Mesenchymal stem cell (in vitro differentiated cells and primary cell): Measurements from ENCODE around the gene PRR23B. TPM values are rescaled to one million over a fixed set of nuclear protein-coding genes. Genes with fewer than 3 reads are reported as not detected.

Source experiments
- DNase-seq: peaks from one replicate; pipeline ENCODE4 v3.0.0-alpha.2; 2013
- H2AFZ ChIP-seq: one replicate; pipeline ENCODE4 v1.6.1; 2013; ENCODE audit warnings: low read depth, mild to moderate bottlenecking, control low read depth, inconsistent platforms, low read length, moderate library complexity
- H2AK5ac ChIP-seq: 2 replicates; pipeline ENCODE4 v1.6.1; 2013; ENCODE audit warnings: low read length, moderate library complexity, mild to moderate bottlenecking, inconsistent platforms; ENCODE audit not compliant: severe bottlenecking
- H2BK120ac ChIP-seq: one replicate; pipeline ENCODE4 v1.6.1; 2013; ENCODE audit warnings: low read depth, mild to moderate bottlenecking, inconsistent platforms, low read length, moderate library complexity
- H2BK12ac ChIP-seq, 2 experiments: one replicate each; pipeline ENCODE4 v1.6.1; 2013; ENCODE audit warnings: inconsistent platforms in 2 of 2, low read length in 2 of 2, mild to moderate bottlenecking in 2 of 2, moderate library complexity in 2 of 2, control low read depth in 1 of 2
- H2BK15ac ChIP-seq: one replicate; pipeline ENCODE4 v1.6.1; 2013; ENCODE audit warnings: mild to moderate bottlenecking, low read depth, inconsistent platforms; ENCODE audit not compliant: poor library complexity, severe bottlenecking
- H2BK5ac ChIP-seq: 2 replicates; pipeline ENCODE4 v1.6.1; 2013; ENCODE audit warnings: low read depth, mild to moderate bottlenecking, low read length, control low read depth, inconsistent platforms; ENCODE audit not compliant: poor library complexity, severe bottlenecking
- H3K14ac ChIP-seq, 2 experiments: one replicate each; pipeline ENCODE4 v1.6.1; 2013; ENCODE audit warnings: inconsistent platforms in 2 of 2, low read length in 2 of 2, control low read depth in 1 of 2, mild to moderate bottlenecking in 1 of 2, moderate library complexity in 1 of 2
- H3K18ac ChIP-seq, 2 experiments: one replicate each; pipeline ENCODE4 v1.6.1; 2013; ENCODE audit warnings: inconsistent platforms in 2 of 2, low read length in 2 of 2, control low read depth in 1 of 2, low read depth in 1 of 2, mild to moderate bottlenecking in 1 of 2
- H3K23ac ChIP-seq, 2 experiments: one replicate each; pipeline ENCODE4 v1.6.1; 2013; ENCODE audit warnings: inconsistent platforms in 2 of 2, low read length in 2 of 2, mild to moderate bottlenecking in 2 of 2, moderate library complexity in 2 of 2, control low read depth in 1 of 2
- H3K27ac ChIP-seq: 2 replicates; pipeline ENCODE4 v1.5.1; 2013; ENCODE audit warnings: mild to moderate bottlenecking, moderate library complexity, low read length, control low read depth, inconsistent platforms; ENCODE audit not compliant: poor library complexity, severe bottlenecking
- H3K27me3 ChIP-seq, 2 experiments: 2 replicates each; pipeline versions ENCODE4 v1.6.1 to v1.7.0; 2013; ENCODE audit warnings: low read length in 2 of 2, mild to moderate bottlenecking in 2 of 2, moderate library complexity in 2 of 2, control low read depth in 1 of 2, inconsistent platforms in 1 of 2; ENCODE audit not compliant: control insufficient read depth in 1 of 2, insufficient read depth in 1 of 2
- H3K36me3 ChIP-seq, 2 experiments: 2 replicates each; pipeline versions ENCODE4 v1.6.1 to v1.7.0; 2013; ENCODE audit warnings: low read length in 2 of 2, control low read depth in 1 of 2, inconsistent platforms in 1 of 2, low read depth in 1 of 2, mild to moderate bottlenecking in 1 of 2; ENCODE audit not compliant: insufficient read depth in 2 of 2, control insufficient read depth in 1 of 2
- H3K4ac ChIP-seq, 2 experiments: one replicate each; pipeline ENCODE4 v1.6.1; 2013; ENCODE audit warnings: inconsistent platforms in 2 of 2, low read length in 2 of 2, mild to moderate bottlenecking in 2 of 2, moderate library complexity in 2 of 2, control low read depth in 1 of 2, low read depth in 1 of 2
- H3K4me1 ChIP-seq: 2 replicates; pipeline ENCODE4 v1.6.1; 2013; ENCODE audit warnings: low read depth, low read length, control low read depth; ENCODE audit not compliant: control insufficient read depth, insufficient read depth
- H3K4me2 ChIP-seq: 2 replicates; pipeline ENCODE4 v1.6.1; 2013; ENCODE audit warnings: low read length, mild to moderate bottlenecking, inconsistent platforms; ENCODE audit not compliant: poor library complexity, severe bottlenecking
- H3K4me3 ChIP-seq, 2 experiments: 2 replicates each; pipeline versions ENCODE4 v1.5.1 to v1.7.0; 2013; ENCODE audit warnings: low read length in 2 of 2, mild to moderate bottlenecking in 2 of 2, control low read depth in 1 of 2, low read depth in 1 of 2; ENCODE audit not compliant: insufficient read depth in 1 of 2
- H3K79me1 ChIP-seq: replicated peaks from 2 replicates; pipeline ENCODE4 v1.6.1; 2013; ENCODE audit warnings: mild to moderate bottlenecking, control low read depth, low read length, inconsistent platforms; ENCODE audit not compliant: poor library complexity, severe bottlenecking
- H3K9ac ChIP-seq: 2 replicates; pipeline ENCODE4 v1.7.0; 2013; ENCODE audit warnings: mild to moderate bottlenecking, low read length, moderate library complexity
- H3K9me3 ChIP-seq: 2 replicates; pipeline ENCODE4 v1.7.0; 2013; ENCODE audit warnings: mild to moderate bottlenecking, low read length; ENCODE audit not compliant: control insufficient read depth
- H4K8ac ChIP-seq: one replicate; pipeline ENCODE4 v1.6.1; 2013; ENCODE audit warnings: inconsistent platforms, mild to moderate bottlenecking, low read length, moderate library complexity
- H4K91ac ChIP-seq: one replicate; pipeline ENCODE4 v1.6.1; 2013; ENCODE audit warnings: mild to moderate bottlenecking, low read length, inconsistent platforms
- WGBS: methylation state at CpG from one replicate; pipeline ENCODE4 v1.1.7; 2013; ENCODE audit warnings: mixed read lengths; 5-methylcytosine and 5-hydroxymethylcytosine counted together
- polyA plus RNA-seq, 2 experiments: library from polyadenylated mRNA; stranded (reverse); fragments of 200-250 nt; gene quantifications; one replicate each; pipeline ENCODE4 v1.2.3, GENCODE V29; 2013

Gene PRR23B
- not detected for polyA plus RNA-seq (2013, experiment 1 of 2)
- polyA plus RNA-seq (2013, experiment 2 of 2): not detected

DNA sequence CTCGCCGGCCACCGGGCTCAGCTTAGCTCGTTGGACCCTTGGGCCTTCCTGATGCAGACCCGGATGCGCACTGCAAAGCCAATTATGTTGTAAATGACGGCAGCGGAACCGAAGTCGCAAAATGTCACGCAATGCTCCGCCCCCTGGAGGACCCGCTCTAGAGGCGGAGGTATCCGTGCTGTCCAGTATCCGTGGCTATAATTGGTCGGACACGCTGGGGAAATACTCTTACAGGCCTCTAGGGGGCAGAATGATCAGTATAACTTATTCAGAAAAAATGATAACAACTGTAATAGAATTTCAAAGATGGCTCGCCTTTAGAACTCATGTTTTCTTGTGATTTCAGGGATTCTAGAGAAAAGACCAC is at the start of gene PRR23B:
PRR23B (minus strand) TSS at position 59 of the 367 bp plus-strand sequence. CDS start 265 bp downstream, outside the sequence.
- Histone ChIP-seq H3K36me3 (no peaks in the 10 kb centered on the region), H3K9ac (no peak within 1 kb of the TSS), H3K4me3 (no peak within 1 kb of the TSS), H2AK5ac (no peak within 1 kb of the TSS), H3K27me3 (no peaks in the 10 kb centered on the region), H3K14ac (no peak within 1 kb of the TSS), H2BK120ac (no peak within 1 kb of the TSS), H3K4ac (no peak within 1 kb of the TSS), H3K4me1 (no peaks in the 10 kb centered on the region), H2BK15ac (no peak within 1 kb of the TSS), H3K23ac (no peak within 1 kb of the TSS), H3K79me1 (no peaks in the 10 kb centered on the region), H2BK5ac (no peak within 1 kb of the TSS), H2AFZ (no peak within 1 kb of the TSS), H4K8ac (no peak within 1 kb of the TSS), H3K27ac (no peak within 1 kb of the TSS), H4K91ac (no peak within 1 kb of the TSS), H3K4me2 (no peak within 1 kb of the TSS), H3K18ac (no peak within 1 kb of the TSS), H2BK12ac (no peak within 1 kb of the TSS), H3K9me3 (no peaks in the 10 kb centered on the region)
- no peak for DNase-seq
- WGBS: 93% methylated on average over 17 of the region's 19 CpGs

DNA sequence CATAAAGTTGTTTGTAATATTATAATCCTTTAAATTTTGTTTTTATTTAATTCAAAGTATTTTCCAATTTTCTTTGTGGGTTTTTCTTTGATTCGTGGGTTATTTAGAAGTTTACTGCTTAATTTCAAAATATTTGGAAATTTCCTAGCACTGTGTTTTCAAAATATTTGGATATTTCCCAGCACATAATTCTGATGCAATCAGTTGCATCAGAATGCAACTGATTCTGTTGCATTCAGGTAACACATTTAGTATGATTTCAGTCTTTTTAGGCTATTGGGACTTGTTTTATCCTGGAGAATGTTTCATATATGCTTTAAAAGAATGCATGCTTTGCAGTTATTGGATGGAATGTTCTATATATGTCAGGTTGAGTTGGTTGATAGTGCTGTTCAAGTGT is 42.2 kb upstream of the PRR23B start:
- no peaks in the 10 kb centered on the region for H3K79me1 ChIP-seq
- H3K36me3 ChIP-seq: no peaks in the 10 kb centered on the region
- no peak overlapping the region for H2BK120ac ChIP-seq
- no peaks in the 10 kb centered on the region for H3K9me3 ChIP-seq
- WGBS: no CpG with 5 or more reads among the region's 1 CpG
- H3K27me3 ChIP-seq: peaks cover 0 to 3% of the 10 kb centered on the region in 2 experiments
- H3K23ac ChIP-seq: no peak overlapping the region
- H3K4me1 ChIP-seq: no peaks in the 10 kb centered on the region
- no peak overlapping the region for H3K27ac ChIP-seq
- no peak overlapping the region for H3K4ac ChIP-seq
- H2AFZ ChIP-seq: no peak overlapping the region
- no peak overlapping the region for H3K4me3 ChIP-seq
- no peak overlapping the region for H2BK12ac ChIP-seq
- no peak overlapping the region for H3K9ac ChIP-seq
- no peak overlapping the region for H2BK15ac ChIP-seq
- no peak overlapping the region for H4K8ac ChIP-seq
- H2AK5ac ChIP-seq: no peak overlapping the region
- no peak for DNase-seq
- H4K91ac ChIP-seq: no peak overlapping the region
- no peak overlapping the region for H3K14ac ChIP-seq
- no peak overlapping the region for H3K4me2 ChIP-seq
- H2BK5ac ChIP-seq: no peak overlapping the region
- no peak overlapping the region for H3K18ac ChIP-seq

DNA sequence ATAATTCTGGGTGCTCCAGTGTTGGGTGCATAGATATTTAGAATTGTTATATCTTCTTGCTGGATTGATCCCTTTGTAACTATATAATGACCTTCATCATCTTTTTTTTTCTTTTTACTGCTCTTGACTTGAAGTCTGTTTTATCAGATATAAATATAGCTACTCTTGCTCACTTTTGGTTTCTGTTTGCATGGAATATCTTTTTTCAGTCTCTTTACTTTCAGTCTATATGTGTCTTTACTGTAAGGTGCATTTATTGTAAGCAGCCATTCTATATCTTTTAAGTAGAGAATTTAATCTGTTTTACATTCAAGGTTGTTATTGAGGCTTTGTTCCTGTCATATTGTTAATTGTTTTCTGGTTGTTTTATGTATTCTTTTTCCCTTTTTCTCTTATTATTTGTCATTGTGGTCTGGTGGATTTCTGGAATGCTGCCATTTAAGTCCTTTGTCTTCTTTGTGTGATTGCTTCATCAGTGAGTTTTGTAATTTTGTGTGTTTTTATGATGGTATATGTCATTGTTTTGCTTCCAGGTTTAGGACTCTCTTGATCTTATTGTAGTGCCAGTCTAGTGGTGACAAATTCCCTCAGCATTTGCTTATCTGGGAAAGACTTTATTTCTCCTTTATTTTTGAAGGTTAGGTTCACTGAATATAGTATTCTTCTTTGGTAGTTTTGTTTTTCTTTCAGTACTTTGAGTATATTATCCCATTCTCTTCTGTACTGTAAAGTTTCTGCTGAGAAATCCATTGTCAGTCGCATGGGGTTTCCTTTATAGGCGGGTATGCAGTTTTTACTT is 32.3 kb upstream of the PRR23B start:
- Histone ChIP-seq H2AK5ac (no peak overlapping the region), H3K9ac (no peak overlapping the region), H3K23ac (no peak overlapping the region), H4K91ac (no peak overlapping the region), H2BK15ac (no peak overlapping the region), H2BK120ac (no peak overlapping the region), H3K4ac (no peak overlapping the region), H3K14ac (no peak overlapping the region), H3K27ac (no peak overlapping the region), H3K4me2 (no peak overlapping the region), H3K4me1 (no peaks in the 10 kb centered on the region), H2BK12ac (no peak overlapping the region), H3K79me1 (no peaks in the 10 kb centered on the region), H4K8ac (no peak overlapping the region), H2AFZ (no peak overlapping the region), H3K36me3 (no peaks in the 10 kb centered on the region), H3K9me3 (peaks cover 33% of the 10 kb centered on the region), H3K4me3 (no peak overlapping the region), H2BK5ac (no peak overlapping the region), H3K18ac (no peak overlapping the region), H3K27me3 (no peaks in the 10 kb centered on the region)
- no peak for DNase-seq
- WGBS: 52% methylated on average over 2 of the region's 2 CpGs

DNA sequence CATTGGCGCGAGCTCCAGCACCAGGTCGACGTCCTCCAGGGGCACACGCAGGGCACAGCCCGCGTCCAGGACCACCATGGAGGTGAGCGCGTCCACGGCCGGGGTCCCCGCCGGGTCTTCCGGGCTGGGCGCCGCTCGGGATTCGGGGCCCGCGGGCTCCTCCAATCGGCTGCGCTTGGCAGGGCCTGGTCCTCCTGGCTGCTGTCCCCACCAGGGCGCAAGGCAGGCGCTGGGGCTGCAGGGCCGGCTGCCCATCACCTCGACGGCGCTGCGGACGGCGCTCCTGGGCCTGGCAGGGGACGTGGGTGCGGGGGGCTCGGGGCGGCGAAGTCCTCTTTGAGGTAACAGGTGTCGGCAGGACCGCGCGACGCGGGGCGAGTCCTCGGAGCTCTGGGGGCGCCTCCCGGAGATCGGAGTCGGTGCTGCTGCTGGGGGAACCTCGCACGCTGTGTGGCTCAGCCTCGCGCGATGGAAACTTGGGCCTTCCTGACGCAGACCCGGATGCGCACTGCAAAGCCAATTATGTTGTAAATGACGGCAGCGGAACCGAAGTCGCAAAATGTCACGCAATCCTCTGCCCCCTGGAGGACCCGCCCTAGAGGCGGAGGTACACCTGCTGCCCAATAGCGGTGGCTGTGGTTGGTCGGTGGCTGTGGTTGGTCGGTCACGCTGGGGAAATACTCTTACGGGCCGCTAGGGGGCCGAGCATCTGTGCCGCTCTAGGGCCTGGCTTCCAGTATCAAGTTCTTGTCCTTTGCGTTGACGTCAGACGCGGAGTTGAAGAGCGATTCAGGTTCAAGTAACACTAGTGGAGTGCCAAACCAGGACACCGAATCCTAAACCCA is 23.9 kb upstream of the PRR23B start, which contains the start of gene PRR23C:
PRR23C (minus strand) TSS at position 527 of the 845 bp plus-strand sequence; CDS start at position 255, 272 bp downstream.
- H3K4me3 ChIP-seq: no peak within 1 kb of the TSS
- no peak within 1 kb of the TSS for H2BK15ac ChIP-seq
- 95% methylated on average over 77 of the region's 77 CpGs for WGBS
- H2BK12ac ChIP-seq: no peak within 1 kb of the TSS
- no peak for DNase-seq
- no peak within 1 kb of the TSS for H3K4ac ChIP-seq
- no peak within 1 kb of the TSS for H3K14ac ChIP-seq
- H4K91ac ChIP-seq: no peak within 1 kb of the TSS
- no peak within 1 kb of the TSS for H2AFZ ChIP-seq
- H3K9me3 ChIP-seq: peaks cover 18% of the 10 kb centered on the region
- no peak within 1 kb of the TSS for H3K27ac ChIP-seq
- no peak within 1 kb of the TSS for H3K4me2 ChIP-seq
- no peak within 1 kb of the TSS for H2BK5ac ChIP-seq
- H3K27me3 ChIP-seq: peaks cover 0 to 7% of the 10 kb centered on the region in 2 experiments
- no peaks in the 10 kb centered on the region for H3K4me1 ChIP-seq
- H2AK5ac ChIP-seq: no peak within 1 kb of the TSS
- no peaks in the 10 kb centered on the region for H3K79me1 ChIP-seq
- no peak within 1 kb of the TSS for H2BK120ac ChIP-seq
- no peak within 1 kb of the TSS for H3K18ac ChIP-seq
- H3K9ac ChIP-seq: no peak within 1 kb of the TSS
- peaks cover 0 to 5% of the 10 kb centered on the region in 2 experiments for H3K36me3 ChIP-seq
- H3K23ac ChIP-seq: no peak within 1 kb of the TSS
- no peak within 1 kb of the TSS for H4K8ac ChIP-seq
